GM12878 (cell line): ENCODE results near the gene SYNCRIP. TPM values are rescaled to one million over a fixed set of nuclear protein-coding genes. Genes with fewer than 3 reads are reported as not detected.

Experiments
- CTCF ChIP-seq, 3 experiments: IDR thresholded peaks in 2 of 3; conservative IDR thresholded peaks in 1 of 3; 2 replicates each; pipeline ENCODE4 v1.5.1; 2011; ENCODE audit warnings: low read depth in 3 of 3, low read length in 3 of 3, mild to moderate bottlenecking in 3 of 3, control low read depth in 2 of 3, moderate library complexity in 2 of 3, inconsistent platforms in 1 of 3, mixed read lengths in 1 of 3; ENCODE audit not compliant: control insufficient read depth in 2 of 3, insufficient read depth in 1 of 3; ENCODE audit errors: extremely low read depth in 1 of 3
- E2F4 ChIP-seq: IDR thresholded peaks from 2 replicates; pipeline ENCODE4 v1.6.1; 2012; ENCODE audit warnings: low read depth, low read length, improper control_type of control experiment
- E4F1 ChIP-seq: fragments of 450-650 bp; IDR thresholded peaks from 2 replicates; pipeline ENCODE4 v1.6.1; 2018; ENCODE audit warnings: borderline replicate concordance, mild to moderate bottlenecking; ENCODE audit not compliant: partially characterized antibody
- ETV6 ChIP-seq, 2 experiments: fragments of 450-650 bp in 1 of 2; IDR thresholded peaks in 1 of 2; conservative IDR thresholded peaks in 1 of 2; 2 replicates each; pipeline ENCODE4 v1.6.1; 2014; ENCODE audit warnings: antibody characterized with exemption in 1 of 2, borderline replicate concordance in 1 of 2, low read depth in 1 of 2, mild to moderate bottlenecking in 1 of 2, moderate library complexity in 1 of 2
- MTA3 ChIP-seq: IDR thresholded peaks from 2 replicates; pipeline ENCODE4 v1.6.1; 2012; ENCODE audit warnings: low read length, inconsistent platforms, borderline replicate concordance
- MYC ChIP-seq: IDR thresholded peaks from 2 replicates; pipeline ENCODE4 v1.6.1; 2011; ENCODE audit warnings: mild to moderate bottlenecking, low read length, moderate library complexity, inconsistent platforms; ENCODE audit not compliant: insufficient read depth, insufficient replicate concordance, insufficient read length, severe bottlenecking
- NFXL1 ChIP-seq: fragments of 450-650 bp; IDR thresholded peaks from 2 replicates; pipeline ENCODE4 v1.6.1; 2017; ENCODE audit warnings: antibody characterized with exemption, mild to moderate bottlenecking, borderline replicate concordance
- NR2C2 ChIP-seq: IDR thresholded peaks from 2 replicates; pipeline ENCODE4 v1.6.1; 2011; ENCODE audit warnings: borderline replicate concordance, low read depth; ENCODE audit not compliant: control insufficient read depth, insufficient read length
- NR2F1 ChIP-seq: fragments of 450-650 bp; conservative IDR thresholded peaks from 2 replicates; pipeline ENCODE4 v1.6.1; 2017; ENCODE audit warnings: mild to moderate bottlenecking
- PRDM15 ChIP-seq: fragments of 450-650 bp; formaldehyde crosslinking; IDR thresholded peaks from 2 replicates; pipeline ENCODE4 v1.4.0; 2020; ENCODE audit warnings: mild to moderate bottlenecking, moderate library complexity
- SMARCA5 ChIP-seq: fragments of 450-650 bp; IDR thresholded peaks from 2 replicates; pipeline ENCODE4 v1.6.1; 2017; ENCODE audit warnings: mild to moderate bottlenecking
- STAT1 ChIP-seq: fragments of 450-650 bp; conservative IDR thresholded peaks from 2 replicates; pipeline ENCODE4 v1.6.1; 2014; ENCODE audit warnings: antibody characterized with exemption, mild to moderate bottlenecking
- SUPT20H ChIP-seq: IDR thresholded peaks from 2 replicates; pipeline ENCODE4 v1.6.1; 2011; ENCODE audit warnings: low read depth, mild to moderate bottlenecking, low read length, moderate library complexity, borderline replicate concordance; ENCODE audit not compliant: control insufficient read depth
- YY1 ChIP-seq: IDR thresholded peaks from 2 replicates; pipeline ENCODE4 v1.6.1; 2011; ENCODE audit warnings: low read depth, mild to moderate bottlenecking, low read length
- ZNF687 ChIP-seq: fragments of 450-650 bp; IDR thresholded peaks from 2 replicates; pipeline ENCODE4 v1.6.1; 2017; ENCODE audit warnings: mild to moderate bottlenecking, moderate library complexity
- polyA plus RNA-seq, 11 experiments: library from polyadenylated mRNA; depleted of rRNA in 4 of 11; unstranded in 6 of 11; stranded (reverse) in 5 of 11; fragments of >200 nt; fragmentation: Nextera tagmentation in 4 of 11; fragmentation: Illumina TruSeq in 1 of 11; extraction: Ambion mirVana in 4 of 11; extraction: Trizol in 1 of 11; gene quantifications; 1 replicate in 1 of 11; 2 replicates in 10 of 11; pipeline versions ENCODE4 v1.2.1 to v1.2.3, GENCODE V29; 2011 to 2016; ENCODE audit warnings: inconsistent platforms in 2 of 11, missing spikeins in 2 of 11, low read depth in 1 of 11
- total RNA-seq, 4 experiments: library from RNA; depleted of rRNA in 3 of 4; stranded (reverse); fragments of >200 nt in 3 of 4; fragmentation: Illumina TruSeq in 1 of 4; extraction: Trizol in 1 of 4; gene quantifications; 2 replicates each; pipeline versions ENCODE4 v1.2.1 to v1.2.3, GENCODE V29; 2013 to 2021

Gene SYNCRIP
- total and polyA plus RNA-seq, 10 of the 15 experiments (the other 5 are each of a cell fraction or from before 2014, with no cell fraction given), result 28.4 to 255 (median 131) TPM

GRCh38 chr6:85669735-85670194 lies 27.1 kb upstream of the SYNCRIP start (continued):
- TF ChIP-seq E4F1 (no peak), STAT1 (no peak), NR2C2 (no peak), SUPT20H (no peak), SMARCA5 (peak; percentile 72; the same call in 1 of the 2 replicates), NR2F1 (peak; percentile 98), MTA3 (peak; percentile 92; the same call in 1 of the 2 replicates), E2F4 (no peak), NFXL1 (no peak), YY1 (no peak), ZNF687 (no peak), PRDM15 (no peak), CTCF (IDR thresholded peaks at IDR 0.05 in 2 of 3, conservative IDR thresholded peaks at IDR 0.05 in 1 of 3; ENCODE audit: control insufficient read depth in 2 of 3, extremely low read depth in 1 of 3, insufficient read depth in 1 of 3, low read depth in 3 of 3, low read length in 3 of 3) (no peak), MYC (no peak), ETV6 (conservative IDR thresholded peaks at IDR 0.05 in 1 of 2, IDR thresholded peaks at IDR 0.05 in 1 of 2; ENCODE audit: borderline replicate concordance in 1 of 2, low read depth in 1 of 2) (peak in 1 of 2 experiments; percentile 98; a peak in 2 of 4 replicates)
